Mucosa of stomach (tissue), 1 donor: Measurements from ENCODE around the gene GRID1.

Experiments
- H3K27me3 ChIP-seq: one replicate; pipeline ENCODE4 v1.7.0; 2013; ENCODE audit warnings: mild to moderate bottlenecking, low read length; ENCODE audit not compliant: control insufficient read depth, insufficient read depth
- H3K36me3 ChIP-seq: one replicate; pipeline ENCODE4 v1.7.0; 2013; ENCODE audit warnings: low read length; ENCODE audit not compliant: control insufficient read depth, insufficient read depth
- H3K4me1 ChIP-seq: one replicate; pipeline ENCODE4 v1.7.0; 2013; ENCODE audit warnings: mild to moderate bottlenecking, low read length; ENCODE audit not compliant: control insufficient read depth, insufficient read depth
- H3K4me3 ChIP-seq: one replicate; pipeline ENCODE4 v1.7.0; 2013; ENCODE audit warnings: low read length
- H3K9ac ChIP-seq: one replicate; pipeline ENCODE4 v1.7.0; 2013; ENCODE audit warnings: mild to moderate bottlenecking, low read length, moderate library complexity
- H3K9me3 ChIP-seq: one replicate; pipeline ENCODE4 v1.7.0; 2013; ENCODE audit warnings: mild to moderate bottlenecking, low read length, moderate library complexity; ENCODE audit not compliant: control insufficient read depth
- donor health status: Pancreatic carcinoma.

GRID1 gene

GRCh38 chr10:86265236-86265894 is 101.2 kb downstream of the GRID1 start:
- Histone ChIP-seq H3K4me3 (no peak overlapping the region), H3K9me3 (no peaks in the 10 kb centered on the region), H3K27me3 (peaks cover 18% of the 10 kb centered on the region), H3K4me1 (no peaks in the 10 kb centered on the region), H3K9ac (no peak overlapping the region), H3K36me3 (no peaks in the 10 kb centered on the region)

GRCh38 chr10:86264481-86265231 is 101.9 kb downstream of the GRID1 start:
- Histone ChIP-seq H3K36me3 (no peaks in the 10 kb centered on the region), H3K9me3 (no peaks in the 10 kb centered on the region), H3K9ac (no peak overlapping the region), H3K27me3 (peaks cover 18% of the 10 kb centered on the region), H3K4me1 (no peaks in the 10 kb centered on the region), H3K4me3 (no peak overlapping the region)

GRCh38 chr10:86263907-86264306 is 102.7 kb downstream of the GRID1 start:
- H3K27me3 ChIP-seq, result peaks cover 18% of the 10 kb centered on the region
- H3K9ac ChIP-seq, result no peak overlapping the region
- no peaks in the 10 kb centered on the region for H3K9me3 ChIP-seq
- no peaks in the 10 kb centered on the region for H3K4me1 ChIP-seq
- H3K4me3 ChIP-seq, result no peak overlapping the region
- H3K36me3 ChIP-seq, result no peaks in the 10 kb centered on the region

- no peak overlapping the region for H3K9ac ChIP-seq
- H3K9me3 ChIP-seq, result no peaks in the 10 kb centered on the region
- peaks cover 18% of the 10 kb centered on the region for H3K27me3 ChIP-seq
- H3K36me3 ChIP-seq, result no peaks in the 10 kb centered on the region
- H3K4me3 ChIP-seq, result no peak overlapping the region
- no peaks in the 10 kb centered on the region for H3K4me1 ChIP-seq
These were observed 103.4 kb downstream of the GRID1 start for GRCh38 chr10:86263209-86263608.

GRCh38 chr10:86262688-86263181 is 103.9 kb downstream of the GRID1 start:
- Histone ChIP-seq H3K9ac (no peak overlapping the region), H3K36me3 (no peaks in the 10 kb centered on the region), H3K27me3 (peaks cover 16% of the 10 kb centered on the region), H3K9me3 (no peaks in the 10 kb centered on the region), H3K4me3 (no peak overlapping the region), H3K4me1 (no peaks in the 10 kb centered on the region)

GRCh38 chr10:86261941-86262687 is 104.5 kb downstream of the GRID1 start:
- Histone ChIP-seq H3K36me3 (no peaks in the 10 kb centered on the region), H3K9me3 (no peaks in the 10 kb centered on the region), H3K9ac (no peak overlapping the region), H3K4me3 (no peak overlapping the region), H3K4me1 (no peaks in the 10 kb centered on the region), H3K27me3 (peaks cover 15% of the 10 kb centered on the region)

- no peaks in the 10 kb centered on the region for H3K36me3 ChIP-seq
- peaks cover 15% of the 10 kb centered on the region for H3K27me3 ChIP-seq
- no peaks in the 10 kb centered on the region for H3K4me1 ChIP-seq
- H3K9me3 ChIP-seq, result no peaks in the 10 kb centered on the region
- no peak overlapping the region for H3K4me3 ChIP-seq
- H3K9ac ChIP-seq, result no peak overlapping the region
These were observed 105.1 kb downstream of the GRID1 start for GRCh38 chr10:86261470-86261869.

- Histone ChIP-seq H3K9ac (no peak overlapping the region), H3K27me3 (peaks cover 15% of the 10 kb centered on the region), H3K4me1 (no peaks in the 10 kb centered on the region), H3K9me3 (no peaks in the 10 kb centered on the region), H3K4me3 (no peak overlapping the region), H3K36me3 (no peaks in the 10 kb centered on the region)
These were observed 106.0 kb downstream of the GRID1 start for GRCh38 chr10:86260564-86260963.

GRCh38 chr10:86259901-86260562 is 106.6 kb downstream of the GRID1 start:
- Histone ChIP-seq H3K36me3 (no peaks in the 10 kb centered on the region), H3K9ac (no peak overlapping the region), H3K4me3 (no peak overlapping the region), H3K9me3 (no peaks in the 10 kb centered on the region), H3K4me1 (no peaks in the 10 kb centered on the region), H3K27me3 (peaks cover 15% of the 10 kb centered on the region)

GRCh38 chr10:86258941-86259340 is 107.7 kb downstream of the GRID1 start:
- no peak overlapping the region for H3K9ac ChIP-seq
- H3K36me3 ChIP-seq, result no peaks in the 10 kb centered on the region
- peaks cover 15% of the 10 kb centered on the region for H3K27me3 ChIP-seq

GRCh38 chr10:86258499-86258898 is 108.1 kb downstream of the GRID1 start:
- Histone ChIP-seq H3K36me3 (no peaks in the 10 kb centered on the region), H3K4me3 (no peak overlapping the region), H3K27me3 (peaks cover 12% of the 10 kb centered on the region), H3K4me1 (no peaks in the 10 kb centered on the region), H3K9ac (no peak overlapping the region), H3K9me3 (no peaks in the 10 kb centered on the region)

More at GRCh38 chr10:86258941-86259340, 107.7 kb downstream of the GRID1 start:
- no peaks in the 10 kb centered on the region for H3K9me3 ChIP-seq
- no peak overlapping the region for H3K4me3 ChIP-seq
- H3K4me1 ChIP-seq, result no peaks in the 10 kb centered on the region
